RWPE1 (cell line): ENCODE measurements around the gene ATP2B2.

Experiments used
- CTCF ChIA-PET: fragments of 350-600 bp; sonication (Branson Sonifier 250); formaldehyde crosslinking; extraction: SDS; loops from one replicate; lab custom pipeline; 2021; lab: Yijun Ruan, JAX
- POLR2A ChIA-PET: fragments of 400-600 bp; formaldehyde crosslinking; extraction: SDS; loops from one replicate; lab custom pipeline; 2020; ENCODE audit warnings: antibody characterized with exemption; ENCODE audit not compliant: low non-redundant PET; lab: Yijun Ruan, JAX
- DNase-seq: peaks from one replicate; pipeline ENCODE4 v3.0.0; 2012; ENCODE audit warnings: low spot score
- H3K27ac ChIP-seq: fragments of 450-650 bp; 2 replicates; pipeline ENCODE4 v1.5.1; 2017
- TF ChIP-seq, protein P1 (sequence below): fragments of 450-650 bp; conservative IDR thresholded peaks from 2 replicates; pipeline ENCODE4 v1.5.1; 2017; ENCODE audit warnings: low read depth, mild to moderate bottlenecking

ATP2B2 gene

DNA sequence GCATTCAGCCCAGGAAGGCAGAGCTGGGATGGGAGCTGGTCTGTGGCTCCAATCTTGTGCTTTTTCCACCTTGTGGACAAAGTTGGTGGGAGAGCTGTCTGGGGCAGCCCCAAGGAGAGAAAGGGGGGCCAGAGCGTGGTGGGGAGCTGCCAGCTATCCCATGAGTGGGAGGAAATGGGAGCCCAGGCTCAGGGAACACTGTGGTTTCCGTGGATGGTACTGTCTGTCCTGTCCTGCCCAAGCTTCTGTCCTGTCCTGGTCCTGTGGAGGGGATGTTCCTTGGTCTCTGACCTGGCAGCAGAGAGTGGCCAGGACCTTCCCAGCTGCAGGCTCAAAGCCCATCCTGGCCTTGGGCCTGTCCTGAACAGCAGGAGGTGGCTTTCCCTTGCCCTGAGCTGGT lies 111.9 kb downstream of the ATP2B2 start:
- TF ChIP-seq, protein P1, sequence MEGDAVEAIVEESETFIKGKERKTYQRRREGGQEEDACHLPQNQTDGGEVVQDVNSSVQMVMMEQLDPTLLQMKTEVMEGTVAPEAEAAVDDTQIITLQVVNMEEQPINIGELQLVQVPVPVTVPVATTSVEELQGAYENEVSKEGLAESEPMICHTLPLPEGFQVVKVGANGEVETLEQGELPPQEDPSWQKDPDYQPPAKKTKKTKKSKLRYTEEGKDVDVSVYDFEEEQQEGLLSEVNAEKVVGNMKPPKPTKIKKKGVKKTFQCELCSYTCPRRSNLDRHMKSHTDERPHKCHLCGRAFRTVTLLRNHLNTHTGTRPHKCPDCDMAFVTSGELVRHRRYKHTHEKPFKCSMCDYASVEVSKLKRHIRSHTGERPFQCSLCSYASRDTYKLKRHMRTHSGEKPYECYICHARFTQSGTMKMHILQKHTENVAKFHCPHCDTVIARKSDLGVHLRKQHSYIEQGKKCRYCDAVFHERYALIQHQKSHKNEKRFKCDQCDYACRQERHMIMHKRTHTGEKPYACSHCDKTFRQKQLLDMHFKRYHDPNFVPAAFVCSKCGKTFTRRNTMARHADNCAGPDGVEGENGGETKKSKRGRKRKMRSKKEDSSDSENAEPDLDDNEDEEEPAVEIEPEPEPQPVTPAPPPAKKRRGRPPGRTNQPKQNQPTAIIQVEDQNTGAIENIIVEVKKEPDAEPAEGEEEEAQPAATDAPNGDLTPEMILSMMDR: no peak
- H3K27ac ChIP-seq: no peak overlapping the region
- no peak for DNase-seq
- POLR2A ChIA-PET: no interaction called here
- CTCF ChIA-PET: no interaction called here

DNA sequence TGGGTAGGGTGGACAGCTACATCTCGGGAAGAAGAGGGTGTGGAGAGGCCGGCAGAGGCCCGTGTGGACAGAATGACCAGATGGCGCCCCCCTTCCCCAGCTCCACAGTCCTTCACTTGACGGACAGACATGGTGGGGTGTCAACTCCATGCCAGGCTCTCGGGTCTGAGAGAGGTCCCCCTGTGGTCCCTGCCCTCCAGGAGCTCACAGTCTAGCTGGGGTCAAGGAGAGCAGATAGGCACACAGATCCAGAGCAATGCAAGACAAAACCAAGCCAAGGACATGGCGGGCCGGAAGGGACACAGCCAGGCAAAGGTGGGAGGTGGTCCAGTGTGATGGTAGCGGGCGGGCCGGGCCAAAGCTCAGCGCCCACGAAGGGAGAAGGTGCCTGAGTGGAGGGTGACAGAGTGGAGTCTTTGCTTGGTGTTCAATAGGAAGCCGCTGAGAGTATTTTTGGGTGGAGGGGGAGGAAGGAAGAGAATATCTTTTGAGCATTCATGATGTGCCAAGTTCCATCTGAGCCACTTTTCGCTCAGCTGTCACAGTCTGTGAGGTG lies 112.4 kb downstream of the ATP2B2 start:
- ChIA-PET CTCF (no interaction called here), POLR2A (no interaction called here)
- DNase-seq: no peak
- no peak overlapping the region for H3K27ac ChIP-seq
- TF ChIP-seq, protein P1: no peak

DNA sequence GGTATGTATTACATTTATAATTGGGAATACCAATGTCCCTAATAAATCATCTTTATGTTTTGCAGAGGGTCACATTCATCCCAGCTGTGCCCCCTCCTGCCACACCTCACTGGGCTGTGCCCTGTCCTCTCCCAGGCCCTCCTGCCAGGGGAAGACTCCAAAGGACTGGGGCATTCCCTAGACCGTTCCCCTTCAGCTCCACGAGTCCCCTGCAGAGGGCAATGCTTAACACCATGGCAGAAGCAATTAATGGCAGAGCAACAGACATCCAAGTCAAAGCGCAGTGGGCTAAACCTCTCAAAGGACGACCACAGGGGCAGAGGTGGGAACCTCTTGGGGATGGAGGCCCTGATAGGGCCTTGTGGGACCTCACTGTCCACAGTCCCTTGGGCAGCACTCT lies 113.1 kb downstream of the ATP2B2 start:
- POLR2A ChIA-PET: no interaction called here
- TF ChIP-seq, protein P1: no peak
- CTCF ChIA-PET: no interaction called here
- DNase-seq: no peak
- no peak overlapping the region for H3K27ac ChIP-seq

DNA sequence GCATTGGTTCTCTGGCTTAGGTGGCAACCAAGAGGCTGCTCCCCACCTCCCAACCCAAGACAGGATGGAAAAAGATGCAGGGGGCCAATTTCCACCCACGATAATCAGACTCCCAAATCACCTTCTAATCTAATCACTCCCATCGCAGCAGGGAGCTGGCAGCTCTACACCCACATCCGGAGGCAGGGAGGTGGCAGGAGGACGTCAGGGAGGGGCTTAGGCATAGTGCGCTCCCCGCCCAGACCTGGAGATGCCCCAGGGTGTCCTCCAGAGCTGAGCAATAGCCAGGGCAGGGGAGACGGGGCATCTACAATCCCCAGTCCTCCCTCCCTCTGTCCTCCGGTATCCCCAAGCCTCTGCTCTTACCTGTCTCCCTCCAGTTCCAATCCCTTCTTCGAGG lies 114.0 kb downstream of the ATP2B2 start:
- DNase-seq: no peak
- no peak overlapping the region for H3K27ac ChIP-seq
- CTCF ChIA-PET: no interaction called here
- POLR2A ChIA-PET: no interaction called here
- TF ChIP-seq, protein P1: no peak

DNA sequence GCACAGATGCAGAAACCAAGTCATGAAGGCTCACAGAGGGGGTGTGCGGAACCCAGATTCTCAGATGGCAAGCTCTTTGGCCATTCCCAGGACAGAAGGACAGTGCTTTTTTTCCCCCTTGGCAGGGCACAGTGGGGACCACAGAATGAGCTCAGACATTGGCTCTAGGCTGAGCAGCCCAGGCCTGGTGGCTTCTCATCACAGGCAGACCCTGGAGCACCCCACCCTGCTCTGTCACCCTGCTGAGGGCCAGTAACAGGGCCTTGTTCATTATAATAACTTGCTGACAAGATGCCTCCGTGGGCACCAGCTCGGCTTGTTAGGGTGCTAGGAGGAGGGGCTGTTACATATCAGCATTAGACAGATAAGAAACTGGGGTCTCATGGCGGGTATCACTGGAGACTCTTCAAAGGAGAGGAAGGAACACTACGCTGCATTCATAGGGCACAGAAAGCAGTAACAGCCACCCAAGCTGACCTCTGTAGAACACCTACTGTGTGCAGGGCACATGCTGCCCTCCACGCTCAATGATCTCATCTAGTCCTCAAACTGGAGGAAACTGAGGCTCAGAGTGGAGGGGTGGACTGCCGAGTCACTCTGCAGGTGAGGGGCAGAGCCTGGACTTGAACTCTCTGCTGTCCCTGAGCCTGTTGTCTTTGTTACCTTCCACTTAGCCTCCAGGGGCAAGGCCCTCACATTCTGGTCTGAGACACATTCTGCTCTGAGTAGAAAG lies 114.6 kb downstream of the ATP2B2 start:
- H3K27ac ChIP-seq: no peak overlapping the region
- CTCF ChIA-PET: no interaction called here
- no peak for DNase-seq
- TF ChIP-seq, protein P1: no peak
- POLR2A ChIA-PET: no interaction called here

DNA sequence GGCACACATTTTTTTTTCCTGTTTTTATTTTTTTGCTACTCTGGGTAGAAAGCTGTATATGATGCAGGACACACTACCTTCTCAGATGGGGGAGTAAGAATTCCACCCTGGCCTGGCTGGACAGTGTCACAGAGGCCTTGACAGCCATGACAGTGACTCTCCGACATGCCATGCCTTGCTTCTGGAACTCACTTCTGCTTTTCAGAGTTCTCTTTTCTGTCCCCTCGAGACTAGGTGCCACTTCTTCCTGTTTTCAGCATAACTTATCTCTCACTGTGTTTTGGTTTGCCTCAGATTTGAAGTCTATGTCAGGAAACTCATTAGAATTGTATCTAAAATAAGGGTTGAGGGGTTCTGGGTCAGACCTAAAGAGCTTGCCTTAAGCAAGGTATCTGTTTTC lies 115.4 kb downstream of the ATP2B2 start:
- TF ChIP-seq, protein P1: no peak
- DNase-seq: no peak
- ChIA-PET CTCF (no interaction called here), POLR2A (no interaction called here)
- no peak overlapping the region for H3K27ac ChIP-seq
